Measurements from ENCODE around the gene PNKD. TPM values are rescaled to one million over a fixed set of nuclear protein-coding genes. Genes with fewer than 3 reads are reported as not detected.

The PNKD gene
- total and polyA plus RNA-seq, 2 donors (not counting 1 experiment from before 2014, with no cell fraction given): 27.7 to 29.1 TPM

DNA sequence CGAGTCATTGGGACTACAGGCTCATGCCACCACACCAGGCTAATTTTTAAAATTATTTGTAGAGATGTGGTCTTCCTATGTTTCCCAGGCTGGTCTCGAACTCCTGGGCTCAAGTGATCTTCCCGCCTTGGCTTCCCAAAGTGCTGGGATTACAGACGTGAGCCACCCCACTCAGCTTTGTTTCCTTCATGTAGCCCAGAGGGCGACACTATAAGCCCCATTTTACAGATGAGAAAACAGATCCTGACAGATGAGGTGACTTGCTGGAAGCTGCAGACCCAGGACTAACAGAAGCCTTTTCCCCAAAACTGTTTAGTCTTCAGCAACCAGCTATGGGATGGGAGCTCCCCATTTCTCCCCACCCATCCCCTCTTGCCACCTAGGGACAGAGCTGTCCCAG, 122.1 kb downstream of the PNKD start:
- DNase-seq (ENCODE audit: low read depth in 2 of 2): no peak
- H3K27ac ChIP-seq (ENCODE audit: insufficient read depth, low read length): no peak overlapping the region
- no peak overlapping the region for H3K4me2 ChIP-seq (ENCODE audit: extremely low read depth, insufficient read depth, low read length)
- no peak overlapping the region for H3K9ac ChIP-seq (ENCODE audit: insufficient read depth, low read length)
- no peaks in the 10 kb centered on the region for H3K36me3 ChIP-seq (ENCODE audit: control insufficient read depth, insufficient read depth, low read length)
- H2AFZ ChIP-seq (ENCODE audit: low read length): no peak overlapping the region
- peaks cover 11% of the 10 kb centered on the region for H3K4me1 ChIP-seq (ENCODE audit: control insufficient read depth, extremely low read depth, insufficient read depth, low read length)
- H3K9me3 ChIP-seq (ENCODE audit: control insufficient read depth, insufficient read depth, low read depth, low read length): no peaks in the 10 kb centered on the region
- H3K4me3 ChIP-seq (replicated peaks in 1 of 4; ENCODE audit: control extremely low read depth in 1 of 4, insufficient read depth in 1 of 4, low read depth in 3 of 4, low read length in 4 of 4): no peak overlapping the region
- H3K27me3 ChIP-seq (ENCODE audit: control insufficient read depth, insufficient read depth, low read length): no peaks in the 10 kb centered on the region
- TF ChIP-seq EZH2 (IDR thresholded peaks at IDR 0.05; ENCODE audit: low read length, missing control alignments): no peak
- no peak for TF ChIP-seq CTCF (conservative IDR thresholded peaks at IDR 0.05 in 1 of 2, IDR thresholded peaks at IDR 0.05 in 1 of 2; ENCODE audit: low read depth in 1 of 2, low read length in 2 of 2)
- no peaks in the 10 kb centered on the region for H3K79me2 ChIP-seq (ENCODE audit: control insufficient read depth, insufficient read depth, low read length)
- no peaks in the 10 kb centered on the region for H4K20me1 ChIP-seq (ENCODE audit: control insufficient read depth, extremely low read depth, insufficient read depth, low read length)

- no peak overlapping the region for H3K27ac ChIP-seq (ENCODE audit: insufficient read depth, low read length)
- no peak overlapping the region for H3K4me3 ChIP-seq (replicated peaks in 1 of 4; ENCODE audit: control extremely low read depth in 1 of 4, insufficient read depth in 1 of 4, low read depth in 3 of 4, low read length in 4 of 4)
- H3K4me1 ChIP-seq (ENCODE audit: control insufficient read depth, extremely low read depth, insufficient read depth, low read length): peaks cover 13% of the 10 kb centered on the region
- H2AFZ ChIP-seq (ENCODE audit: low read length): no peak overlapping the region
- TF ChIP-seq EZH2 (IDR thresholded peaks at IDR 0.05; ENCODE audit: low read length, missing control alignments) (no peak), CTCF (conservative IDR thresholded peaks at IDR 0.05 in 1 of 2, IDR thresholded peaks at IDR 0.05 in 1 of 2; ENCODE audit: low read depth in 1 of 2, low read length in 2 of 2) (no peak)
- H3K27me3 ChIP-seq (ENCODE audit: control insufficient read depth, insufficient read depth, low read length): no peaks in the 10 kb centered on the region
- no peaks in the 10 kb centered on the region for H3K36me3 ChIP-seq (ENCODE audit: control insufficient read depth, insufficient read depth, low read length)
- no peak for DNase-seq (ENCODE audit: low read depth in 2 of 2)
- no peak overlapping the region for H3K4me2 ChIP-seq (ENCODE audit: extremely low read depth, insufficient read depth, low read length)
- no peak overlapping the region for H3K9ac ChIP-seq (ENCODE audit: insufficient read depth, low read length)
- H3K79me2 ChIP-seq (ENCODE audit: control insufficient read depth, insufficient read depth, low read length): no peaks in the 10 kb centered on the region
- no peaks in the 10 kb centered on the region for H4K20me1 ChIP-seq (ENCODE audit: control insufficient read depth, extremely low read depth, insufficient read depth, low read length)
- no peaks in the 10 kb centered on the region for H3K9me3 ChIP-seq (ENCODE audit: control insufficient read depth, insufficient read depth, low read depth, low read length)
These were observed 122.7 kb downstream of the PNKD start for GRCh38 chr2:218392891-218393462.

GRCh38 chr2:218393750-218394290, 123.5 kb downstream of the PNKD start:
- Histone ChIP-seq H3K79me2 (ENCODE audit: control insufficient read depth, insufficient read depth, low read length) (no peaks in the 10 kb centered on the region), H4K20me1 (ENCODE audit: control insufficient read depth, extremely low read depth, insufficient read depth, low read length) (no peaks in the 10 kb centered on the region), H3K27me3 (ENCODE audit: control insufficient read depth, insufficient read depth, low read length) (no peaks in the 10 kb centered on the region), H3K9ac (ENCODE audit: insufficient read depth, low read length) (no peak overlapping the region), H3K9me3 (ENCODE audit: control insufficient read depth, insufficient read depth, low read depth, low read length) (no peaks in the 10 kb centered on the region), H3K4me2 (ENCODE audit: extremely low read depth, insufficient read depth, low read length) (no peak overlapping the region), H2AFZ (ENCODE audit: low read length) (no peak overlapping the region), H3K36me3 (ENCODE audit: control insufficient read depth, insufficient read depth, low read length) (no peaks in the 10 kb centered on the region), H3K4me3 (replicated peaks in 1 of 4; ENCODE audit: control extremely low read depth in 1 of 4, insufficient read depth in 1 of 4, low read depth in 3 of 4, low read length in 4 of 4) (no peak overlapping the region), H3K4me1 (ENCODE audit: control insufficient read depth, extremely low read depth, insufficient read depth, low read length) (peaks cover 14% of the 10 kb centered on the region), H3K27ac (ENCODE audit: insufficient read depth, low read length) (no peak overlapping the region)
- TF ChIP-seq CTCF (conservative IDR thresholded peaks at IDR 0.05 in 1 of 2, IDR thresholded peaks at IDR 0.05 in 1 of 2; ENCODE audit: low read depth in 1 of 2, low read length in 2 of 2): no peak
- no peak for TF ChIP-seq EZH2 (IDR thresholded peaks at IDR 0.05; ENCODE audit: low read length, missing control alignments)
- DNase-seq (ENCODE audit: low read depth in 2 of 2): no peak
